Skeletal muscle cell (primary cell): Measurements from ENCODE around the gene CER1.

Source experiments
- DNase-seq: peaks from one replicate; pipeline ENCODE4 v3.0.0-alpha.2; 2010; ENCODE audit warnings: low read depth
- H3K4me3 ChIP-seq: 2 replicates; pipeline ENCODE4 v1.5.1; 2011; ENCODE audit warnings: low read depth, mild to moderate bottlenecking, control low read depth, low read length, moderate library complexity

CER1 gene, protein sequence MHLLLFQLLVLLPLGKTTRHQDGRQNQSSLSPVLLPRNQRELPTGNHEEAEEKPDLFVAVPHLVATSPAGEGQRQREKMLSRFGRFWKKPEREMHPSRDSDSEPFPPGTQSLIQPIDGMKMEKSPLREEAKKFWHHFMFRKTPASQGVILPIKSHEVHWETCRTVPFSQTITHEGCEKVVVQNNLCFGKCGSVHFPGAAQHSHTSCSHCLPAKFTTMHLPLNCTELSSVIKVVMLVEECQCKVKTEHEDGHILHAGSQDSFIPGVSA

DNA sequence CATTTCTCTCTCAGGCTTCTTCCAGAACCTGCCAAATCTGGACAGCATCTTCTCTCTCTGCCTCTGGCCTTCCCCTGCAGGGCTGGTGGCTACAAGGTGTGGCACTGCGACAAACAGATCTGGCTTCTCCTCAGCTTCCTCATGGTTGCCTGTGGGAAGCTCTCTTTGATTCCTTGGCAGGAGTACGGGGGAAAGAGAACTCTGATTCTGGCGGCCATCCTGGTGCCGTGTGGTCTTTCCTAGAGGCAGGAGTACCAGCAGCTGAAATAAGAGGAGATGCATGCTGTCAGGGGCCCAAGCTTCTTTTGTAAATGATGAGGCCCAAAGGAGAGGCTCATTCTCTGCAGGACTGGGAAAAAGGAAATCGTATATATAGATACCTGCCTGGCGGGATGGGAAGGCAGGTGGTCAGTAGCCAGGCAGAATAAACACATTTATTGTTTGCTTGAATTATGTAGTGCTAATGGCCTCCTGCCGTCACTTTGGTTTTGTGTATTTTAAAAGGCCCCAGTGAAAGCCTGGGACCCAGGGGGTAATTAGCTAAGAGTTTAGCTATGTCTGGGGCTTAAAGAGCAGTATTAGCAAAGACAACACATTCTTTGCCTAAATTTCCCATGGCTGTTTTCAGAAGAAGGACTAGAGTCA is at the start of gene CER1:
TSS of gene CER1 (minus strand) at position 343 of the 645 bp plus-strand sequence. CDS start at position 282, 61 bp downstream.
- no peak within 1 kb of the TSS for H3K4me3 ChIP-seq

DNA sequence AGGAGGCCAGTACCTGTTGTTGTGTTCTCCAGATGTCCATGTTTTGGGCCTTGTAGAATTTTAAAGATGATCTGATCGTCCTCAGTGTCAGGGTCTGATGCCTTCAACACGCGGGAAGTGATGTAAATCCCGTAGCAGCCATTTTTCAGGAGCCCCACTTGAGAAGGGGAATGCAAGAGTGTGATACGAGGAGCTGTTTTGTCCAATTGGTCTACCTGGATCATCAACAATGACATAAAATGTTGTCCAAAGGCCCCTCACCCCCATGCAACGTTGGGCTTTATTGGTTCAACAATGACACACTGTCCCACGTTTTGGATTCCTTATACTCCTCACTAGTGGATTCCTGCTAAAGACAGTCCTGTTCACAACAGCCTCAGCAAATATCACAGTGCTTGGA is 48.1 kb upstream of the CER1 start:
- DNase-seq = no peak
- H3K4me3 ChIP-seq = no peak overlapping the region

More for the DNA sequence above, at the start of gene CER1:
- DNase-seq = no peak

DNA sequence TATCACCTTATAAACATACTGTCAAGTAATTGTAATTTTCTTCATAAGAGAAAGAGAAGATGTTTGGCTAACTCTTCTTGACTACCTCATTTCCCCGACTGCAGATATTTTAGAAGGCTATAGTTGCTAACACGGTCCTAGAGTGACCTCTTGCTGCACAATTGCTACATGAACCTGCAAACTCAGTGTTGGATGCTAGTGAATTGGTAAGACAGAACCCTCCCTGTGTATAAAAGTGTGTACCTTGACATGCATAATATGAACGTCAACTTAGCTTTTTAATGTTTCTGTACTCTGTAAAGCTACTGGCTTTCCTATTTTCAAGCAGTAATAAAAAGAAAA is 46.7 kb upstream of the CER1 start:
- H3K4me3 ChIP-seq = no peak overlapping the region
- no peak for DNase-seq

DNA sequence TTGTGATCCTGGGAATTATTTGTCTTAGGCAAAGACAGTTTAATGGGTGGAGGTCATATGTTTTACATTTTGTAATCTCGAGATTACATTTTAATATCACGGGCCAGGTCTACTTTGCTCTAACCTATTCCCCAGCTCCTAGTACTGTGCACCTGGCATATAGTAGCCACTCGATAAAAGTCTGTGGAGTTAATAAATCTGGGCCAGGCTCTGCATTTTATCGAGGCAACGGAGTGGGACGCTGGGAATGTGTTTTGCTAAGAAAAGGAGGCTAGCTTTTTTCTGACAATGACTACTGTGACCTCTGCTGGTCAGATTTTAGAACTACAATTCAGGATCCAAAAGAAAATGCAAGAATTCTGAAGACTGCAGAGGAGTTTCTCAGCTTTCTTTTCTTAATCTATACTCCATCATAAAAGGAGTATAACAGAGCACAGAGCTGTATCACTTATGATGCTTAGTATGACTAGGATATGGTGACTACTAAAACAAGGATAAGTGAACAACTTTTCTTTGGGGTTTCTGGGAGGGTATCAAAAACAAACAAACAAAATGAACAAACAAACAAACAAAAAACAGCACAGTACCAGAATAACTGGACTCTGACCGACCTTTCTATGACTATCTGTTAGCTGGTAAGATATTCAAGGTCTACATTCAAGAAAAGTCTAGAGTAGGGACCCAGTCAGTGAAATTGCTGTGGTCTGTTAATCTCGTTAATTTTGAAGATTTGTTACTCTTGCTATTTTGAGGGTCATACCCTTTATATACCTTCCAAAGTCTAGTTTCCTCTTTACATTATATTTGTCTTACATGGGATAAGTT is 46.1 kb upstream of the CER1 start:
- H3K4me3 ChIP-seq = no peak overlapping the region
- no peak for DNase-seq

DNA sequence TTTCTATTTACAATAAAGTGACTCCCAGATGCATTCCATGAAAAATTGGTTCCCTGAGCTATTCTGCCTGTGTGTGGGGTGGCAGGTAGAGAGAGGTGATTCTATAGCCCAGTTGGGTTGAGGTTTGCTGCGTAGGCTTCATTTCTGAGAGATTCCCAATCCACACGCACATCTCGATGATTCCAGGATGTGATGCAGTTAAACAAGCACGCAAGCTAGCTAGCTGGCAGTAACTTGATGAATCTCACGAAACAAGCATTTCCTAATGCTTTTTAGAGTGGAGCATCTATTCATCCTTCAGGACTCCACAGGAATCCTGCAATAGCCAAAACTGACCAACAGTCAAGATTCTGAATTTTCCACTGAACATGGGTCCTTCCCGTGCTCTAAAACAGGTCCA is 43.8 kb upstream of the CER1 start:
- DNase-seq = no peak
- H3K4me3 ChIP-seq = no peak overlapping the region

DNA sequence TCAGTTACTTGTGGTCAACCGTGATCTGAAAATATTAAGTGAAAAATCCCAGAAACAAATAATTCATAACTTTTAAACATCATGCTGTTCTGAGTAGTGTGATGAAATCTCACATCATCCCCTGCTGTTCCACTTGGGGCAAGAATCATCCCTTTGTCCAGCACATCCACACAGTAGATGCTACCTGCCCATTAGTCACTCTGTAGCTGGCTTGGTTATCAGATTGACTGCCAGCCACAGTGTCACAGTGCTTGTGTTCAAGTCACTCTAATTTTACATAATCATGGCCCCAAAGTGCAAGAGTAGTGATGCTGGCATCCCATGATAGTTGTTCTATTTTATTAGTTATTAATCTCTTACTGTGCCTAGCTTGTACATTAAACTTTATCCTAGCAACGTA is 39.1 kb upstream of the CER1 start:
- DNase-seq = no peak
- no peak overlapping the region for H3K4me3 ChIP-seq

DNA sequence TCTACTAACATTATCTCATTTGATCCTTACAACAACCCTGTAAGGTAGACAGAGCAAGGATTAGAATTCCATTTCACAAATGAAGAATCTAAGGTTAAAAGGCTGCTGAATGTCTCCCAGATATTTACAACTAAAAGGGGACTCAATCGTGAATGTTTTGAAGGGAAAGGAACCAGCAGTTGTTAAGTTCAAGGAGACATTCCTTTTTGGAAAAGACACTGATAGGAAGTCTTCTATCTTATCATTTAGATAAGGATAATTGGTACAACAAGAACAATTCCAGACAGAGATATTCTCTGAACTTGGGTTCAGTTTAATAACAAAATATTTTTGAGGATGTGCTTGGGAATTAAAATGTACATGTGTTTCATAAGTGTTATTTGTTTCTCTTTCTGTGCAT is 37.5 kb upstream of the CER1 start:
- no peak overlapping the region for H3K4me3 ChIP-seq
- no peak for DNase-seq

DNA sequence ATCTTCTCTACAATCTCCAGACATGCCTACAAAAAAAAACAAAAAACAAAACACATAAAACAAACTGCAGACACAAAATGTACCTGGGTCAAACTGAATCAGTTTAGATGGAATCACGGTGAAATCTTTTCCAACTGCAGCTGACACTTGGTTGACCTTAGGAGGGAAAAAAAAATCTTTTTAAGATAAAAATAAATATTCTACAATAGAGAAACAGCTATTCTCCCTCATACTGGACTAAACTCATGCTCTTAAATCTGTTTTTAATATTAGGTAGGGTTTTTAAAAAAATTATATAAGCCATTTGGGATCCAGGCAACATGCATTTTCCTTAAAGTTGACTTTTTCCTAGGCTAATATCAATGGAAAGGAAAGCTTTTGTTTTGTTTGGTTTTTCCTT is 33.8 kb upstream of the CER1 start:
- DNase-seq = no peak
- no peak overlapping the region for H3K4me3 ChIP-seq

DNA sequence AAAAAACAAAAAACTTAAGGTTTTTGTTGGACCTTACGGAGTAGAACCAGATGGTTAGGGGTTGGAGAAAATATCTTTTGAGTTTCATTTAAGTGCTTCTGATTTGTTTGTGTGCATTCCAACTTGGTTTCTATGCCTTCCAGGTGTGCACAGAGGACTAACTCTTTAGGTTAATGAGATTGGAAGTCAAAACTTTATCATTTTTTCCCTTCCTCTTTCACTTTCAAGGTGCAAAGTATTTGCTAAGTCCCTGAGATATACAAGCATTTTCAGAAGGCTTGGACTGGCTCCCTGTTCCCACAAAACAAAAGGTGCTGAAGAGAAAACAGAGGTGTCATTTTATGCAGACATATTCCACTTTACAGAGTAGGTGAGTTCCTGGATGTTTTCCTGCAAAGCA is 30.3 kb upstream of the CER1 start:
- H3K4me3 ChIP-seq = no peak overlapping the region

DNA sequence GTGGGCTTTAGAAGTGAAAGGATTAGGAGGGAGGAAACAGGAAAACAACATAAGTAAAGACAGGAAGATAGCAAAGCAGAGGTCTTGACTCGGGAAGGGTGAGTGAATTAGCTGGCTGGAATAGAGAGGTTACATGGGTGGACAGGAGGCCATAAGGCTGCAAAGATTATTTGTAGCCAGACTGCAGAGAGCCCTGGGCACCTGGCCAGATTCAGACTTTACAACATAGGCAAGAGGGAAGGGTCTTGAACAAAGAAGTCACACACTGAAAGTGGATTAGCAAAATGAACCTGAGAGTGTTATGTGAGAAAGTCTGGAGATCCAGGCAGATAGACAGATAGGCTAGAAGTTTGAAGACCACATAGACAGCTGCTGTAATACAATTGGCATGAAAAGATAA is 29.7 kb upstream of the CER1 start:
- no peak for DNase-seq
- H3K4me3 ChIP-seq = no peak overlapping the region

More for the DNA sequence above, 30.3 kb upstream of the CER1 start:
- no peak for DNase-seq

DNA sequence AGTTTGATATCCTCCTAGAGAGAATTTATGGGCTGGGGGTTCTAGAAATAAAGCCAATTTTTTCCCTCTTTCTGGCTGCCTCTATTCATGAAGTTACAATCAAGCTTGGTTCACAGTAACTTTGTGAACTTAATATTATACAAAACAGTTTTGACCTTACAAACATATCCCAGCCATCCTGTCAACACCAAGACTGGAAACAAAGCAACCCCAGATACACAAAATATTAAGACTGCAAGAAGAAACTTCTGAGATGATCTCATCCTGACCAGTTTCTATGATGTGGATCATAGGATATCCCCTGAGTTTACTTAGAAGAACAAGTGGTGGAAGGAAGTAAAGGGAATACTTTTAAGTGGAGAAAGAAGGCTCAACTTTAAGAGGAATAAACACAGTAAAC is 28.3 kb upstream of the CER1 start:
- DNase-seq = no peak
- H3K4me3 ChIP-seq = no peak overlapping the region

DNA sequence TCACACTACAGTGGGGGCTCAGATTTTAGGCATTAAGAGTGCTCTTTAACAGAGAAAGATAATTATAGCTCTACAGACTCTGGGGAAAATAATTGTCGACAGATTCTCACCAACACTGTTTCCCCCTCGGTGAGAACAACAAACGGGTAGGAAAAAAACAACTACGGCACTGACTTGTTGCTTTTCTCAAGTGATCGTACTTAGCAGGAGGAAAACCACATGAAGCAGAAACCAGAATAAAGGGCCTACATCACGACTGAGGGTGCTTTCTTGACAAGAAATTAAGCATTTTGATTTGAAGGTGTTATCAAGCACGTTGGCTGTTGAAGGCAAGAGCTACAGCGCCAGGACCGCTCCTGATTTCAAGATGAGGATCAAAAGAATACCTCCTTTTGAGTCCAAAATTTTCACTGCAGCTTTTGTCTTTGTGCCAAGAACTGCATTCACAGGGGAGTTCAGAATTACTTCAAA is 27.2 kb upstream of the CER1 start:
- H3K4me3 ChIP-seq = no peak overlapping the region

DNA sequence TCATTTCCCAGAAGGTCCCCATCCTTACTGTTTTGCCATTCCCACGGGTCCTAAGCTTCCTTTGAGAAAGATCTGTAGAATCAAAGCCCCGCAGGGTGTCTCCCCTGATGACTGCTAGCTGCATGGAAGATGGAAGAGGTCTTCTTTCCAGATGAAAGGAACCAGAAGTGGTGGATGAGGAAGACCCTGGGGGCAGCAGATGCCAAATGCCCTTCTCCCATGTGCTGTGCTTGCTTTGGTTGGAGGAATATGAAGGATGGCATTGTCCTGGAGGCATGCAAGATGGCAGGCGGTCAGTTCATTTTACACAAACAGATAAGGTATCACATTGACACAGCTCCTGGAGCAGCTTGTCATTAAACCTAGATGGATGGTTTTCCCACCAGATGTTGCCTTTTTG is 25.8 kb upstream of the CER1 start:
- no peak overlapping the region for H3K4me3 ChIP-seq
- no peak for DNase-seq

More for the DNA sequence above, 27.2 kb upstream of the CER1 start:
- no peak for DNase-seq

DNA sequence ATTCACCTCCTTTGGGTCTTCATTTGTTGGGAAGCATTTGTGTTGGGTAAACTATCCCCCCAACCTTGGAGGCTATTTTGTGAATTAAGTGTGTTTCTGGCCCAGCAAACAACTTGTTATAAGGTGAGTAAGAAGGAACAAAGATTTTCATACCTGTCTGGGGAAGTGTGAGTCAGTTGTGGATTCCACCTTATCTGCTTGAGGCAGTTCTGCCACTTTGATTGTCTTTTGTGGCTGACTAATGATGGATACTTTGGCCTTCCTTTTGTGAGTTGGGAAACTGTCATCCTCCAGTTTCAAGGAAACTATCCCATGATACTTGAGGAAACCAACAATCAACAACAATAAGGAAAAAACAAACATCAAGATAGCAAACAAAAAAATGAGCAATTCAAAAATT is 24.6 kb upstream of the CER1 start:
- DNase-seq = no peak
- no peak overlapping the region for H3K4me3 ChIP-seq

DNA sequence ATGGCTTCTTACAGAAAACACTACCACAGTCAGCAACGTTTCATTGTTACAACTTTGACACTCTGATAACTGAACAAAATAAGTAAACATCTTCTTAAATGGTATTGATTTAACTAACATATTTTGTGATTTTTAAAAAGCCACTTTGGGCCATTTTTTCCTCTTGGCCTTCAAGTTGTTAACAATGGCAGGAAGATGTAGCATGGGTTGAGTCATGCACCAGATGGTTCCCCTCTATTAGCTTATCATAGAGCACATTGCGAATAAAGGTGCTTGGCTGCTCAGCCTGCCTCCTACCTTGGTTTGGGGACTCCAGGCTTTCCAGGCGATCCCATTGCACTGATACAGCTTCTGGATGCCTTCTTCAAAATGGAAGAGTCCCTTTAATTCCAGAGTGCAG is 24.1 kb upstream of the CER1 start:
- DNase-seq = no peak

DNA sequence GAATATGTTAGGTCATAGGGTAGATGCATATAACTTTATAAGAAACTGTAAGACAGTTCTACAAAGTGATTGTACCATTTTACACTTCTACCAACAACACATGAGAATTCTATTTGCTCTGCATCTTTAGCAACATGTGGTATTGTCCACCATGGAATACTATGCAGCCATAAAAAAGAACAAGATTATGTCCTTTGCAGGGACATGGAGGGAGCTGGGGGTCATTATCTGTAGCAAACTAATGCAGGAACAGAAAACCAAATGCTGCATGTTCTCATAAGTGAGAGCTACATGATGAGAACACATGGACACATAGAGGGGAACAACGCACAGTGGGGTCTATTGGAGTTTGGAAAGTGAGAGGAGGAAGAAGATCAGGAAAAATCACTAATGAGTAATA is 22.2 kb upstream of the CER1 start:
- no peak for DNase-seq
- H3K4me3 ChIP-seq = no peak overlapping the region

More for the DNA sequence above, 24.1 kb upstream of the CER1 start:
- no peak overlapping the region for H3K4me3 ChIP-seq

DNA sequence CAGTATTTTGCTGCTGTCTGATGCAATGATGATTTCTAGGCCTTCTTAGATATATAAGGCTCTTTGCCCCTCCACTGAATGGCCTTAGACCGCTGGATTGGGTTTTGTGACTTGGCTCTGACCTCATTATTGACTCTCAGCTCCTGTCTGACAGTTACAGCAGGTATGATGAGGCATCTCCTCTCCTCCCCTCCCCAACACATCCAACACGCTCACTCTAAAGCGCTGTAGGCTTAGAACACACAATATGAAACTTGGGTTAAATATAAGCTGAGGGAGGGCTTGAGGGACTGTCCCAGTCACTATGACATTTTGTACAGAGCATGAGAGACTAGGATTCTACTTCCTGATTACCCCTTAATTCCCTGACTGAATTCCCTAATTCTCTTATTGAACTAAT is 18.8 kb upstream of the CER1 start:
- no peak overlapping the region for H3K4me3 ChIP-seq
- no peak for DNase-seq

DNA sequence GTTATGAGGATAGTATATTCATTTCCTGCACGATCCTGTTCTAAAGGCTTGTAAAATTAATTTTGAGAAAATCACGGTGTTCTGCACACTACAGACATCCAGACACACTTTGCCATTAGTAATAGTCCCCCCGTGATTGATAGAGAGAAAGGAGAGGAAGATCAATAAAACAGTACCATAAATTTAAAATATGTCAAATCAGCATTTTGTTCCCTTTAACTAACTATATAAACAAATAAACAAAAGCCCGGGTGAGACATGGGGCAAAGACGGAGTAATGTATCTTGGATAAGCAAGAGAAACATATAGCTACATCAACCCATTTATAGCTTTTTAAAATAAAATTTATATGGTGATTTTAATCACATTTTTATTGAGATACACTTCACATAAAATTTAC is 10.6 kb upstream of the CER1 start:
- H3K4me3 ChIP-seq = no peak overlapping the region
- no peak for DNase-seq

DNA sequence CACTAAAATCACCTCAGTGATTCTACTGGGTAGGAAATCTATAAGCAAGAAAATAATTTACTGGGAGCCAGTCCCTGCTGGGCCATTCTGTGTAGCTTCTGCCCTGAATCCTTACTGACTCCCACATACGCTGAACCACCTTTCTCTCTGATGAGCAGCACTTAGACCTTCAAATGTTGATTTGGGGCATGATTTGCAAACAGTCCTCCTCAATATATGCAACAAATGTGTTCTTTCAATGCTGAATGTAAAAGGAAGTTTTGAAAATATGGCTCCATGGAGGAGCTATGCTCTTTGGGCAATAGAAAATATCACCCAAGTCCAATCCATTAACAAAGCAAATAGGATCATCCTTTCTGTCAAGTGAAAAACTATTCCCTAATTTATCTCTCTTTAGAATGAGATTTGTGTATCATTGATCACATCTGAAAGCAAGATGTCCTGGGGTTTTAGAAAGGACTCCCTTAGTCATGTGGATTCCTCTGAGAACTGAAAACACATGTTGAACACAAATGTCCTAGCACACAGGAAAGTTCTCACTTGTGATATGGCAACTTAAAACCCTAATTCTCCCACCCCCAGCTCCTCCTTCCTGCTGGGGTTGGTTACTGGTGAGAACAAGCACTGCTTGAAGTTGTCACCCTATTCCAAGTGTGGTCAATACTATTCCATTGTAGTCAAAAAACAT is 8.9 kb upstream of the CER1 start:
- DNase-seq = no peak

DNA sequence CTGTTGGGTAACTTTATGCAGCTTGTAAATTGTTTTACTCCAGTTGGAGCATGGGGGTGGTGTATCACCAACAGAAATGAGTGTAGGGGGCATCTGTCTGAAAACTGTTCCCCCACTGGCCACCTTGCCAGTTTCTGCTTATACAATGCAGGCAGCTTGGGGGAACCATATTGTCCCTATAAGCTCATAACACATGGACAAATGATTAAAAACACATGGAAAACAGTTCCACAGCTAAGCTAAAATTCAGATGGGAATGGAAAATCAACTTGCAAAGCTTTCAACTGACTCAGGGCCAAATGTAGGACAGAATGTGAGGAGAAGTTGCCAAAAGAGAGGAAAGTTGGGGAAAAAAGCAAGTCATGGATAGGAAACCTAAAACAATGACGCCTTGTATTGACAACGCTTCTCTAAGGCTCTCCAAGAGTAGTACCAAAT is 7.9 kb upstream of the CER1 start:
- no peak overlapping the region for H3K4me3 ChIP-seq
- DNase-seq = no peak

More for the DNA sequence above, 8.9 kb upstream of the CER1 start:
- H3K4me3 ChIP-seq = no peak overlapping the region
